Tibial nerve (tissue), 3 donors: ENCODE measurements around the gene AOAH.

Experiments used
- POLR2A ChIP-seq, 2 donors: fragments of 450-650 bp; IDR thresholded peaks; one replicate each; pipeline ENCODE4 v1.6.1; 2017; ENCODE audit warnings: antibody characterized with exemption in 2 of 2, mild to moderate bottlenecking in 2 of 2, moderate library complexity in 2 of 2
- TF ChIP-seq, protein P1 (sequence below), 5 experiments: fragments of 200-600 bp in 3 of 5; fragments of 450-650 bp in 2 of 5; sonication (generic) in 3 of 5; IDR thresholded peaks; one replicate each; pipeline ENCODE4 v1.5.1; 2016 to 2019; ENCODE audit warnings: antibody characterized with exemption in 5 of 5, mild to moderate bottlenecking in 3 of 5, moderate library complexity in 2 of 5

- TF ChIP-seq, protein P1, sequence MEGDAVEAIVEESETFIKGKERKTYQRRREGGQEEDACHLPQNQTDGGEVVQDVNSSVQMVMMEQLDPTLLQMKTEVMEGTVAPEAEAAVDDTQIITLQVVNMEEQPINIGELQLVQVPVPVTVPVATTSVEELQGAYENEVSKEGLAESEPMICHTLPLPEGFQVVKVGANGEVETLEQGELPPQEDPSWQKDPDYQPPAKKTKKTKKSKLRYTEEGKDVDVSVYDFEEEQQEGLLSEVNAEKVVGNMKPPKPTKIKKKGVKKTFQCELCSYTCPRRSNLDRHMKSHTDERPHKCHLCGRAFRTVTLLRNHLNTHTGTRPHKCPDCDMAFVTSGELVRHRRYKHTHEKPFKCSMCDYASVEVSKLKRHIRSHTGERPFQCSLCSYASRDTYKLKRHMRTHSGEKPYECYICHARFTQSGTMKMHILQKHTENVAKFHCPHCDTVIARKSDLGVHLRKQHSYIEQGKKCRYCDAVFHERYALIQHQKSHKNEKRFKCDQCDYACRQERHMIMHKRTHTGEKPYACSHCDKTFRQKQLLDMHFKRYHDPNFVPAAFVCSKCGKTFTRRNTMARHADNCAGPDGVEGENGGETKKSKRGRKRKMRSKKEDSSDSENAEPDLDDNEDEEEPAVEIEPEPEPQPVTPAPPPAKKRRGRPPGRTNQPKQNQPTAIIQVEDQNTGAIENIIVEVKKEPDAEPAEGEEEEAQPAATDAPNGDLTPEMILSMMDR (IDR thresholded peaks at IDR 0.05), result no peak
- TF ChIP-seq POLR2A (IDR thresholded peaks at IDR 0.05), result no peak
Measured at GRCh38 chr7:36734731-36735130, 10.4 kb upstream of the AOAH start.
